Diencephalon (tissue), 1 donor: Measurements from ENCODE around the gene PCDHGB6. TPM values are rescaled to one million over a fixed set of nuclear protein-coding genes. Genes with fewer than 3 reads are reported as not detected.

Source experiments
- total RNA-seq: library from RNA; depleted of rRNA; stranded (reverse); fragments of >200 nt; gene quantifications from one replicate; pipeline ENCODE4 v1.2.3, GENCODE V29; 2014

The PCDHGB6 gene
- total RNA-seq, 1 donor from 2014 or later = 17.8 TPM

Other genes starting within 250 kb of the PCDHGB6 start
- 8.5 TPM for gene PCDHB7, start 235.4 kb upstream of the PCDHGB6 start, total RNA-seq
- 8.1 TPM for gene PCDHB8, start 230.2 kb upstream of the PCDHGB6 start, total RNA-seq
- gene PCDHB16, start 225.6 kb upstream of the PCDHGB6 start, total RNA-seq = 5.8 TPM
- 9.2 TPM for gene PCDHB9, start 220.9 kb upstream of the PCDHGB6 start, total RNA-seq
- gene PCDHB10, start 215.7 kb upstream of the PCDHGB6 start, total RNA-seq = 22.4 TPM
- 14.8 TPM for gene PCDHB11, start 208.4 kb upstream of the PCDHGB6 start, total RNA-seq
- 15.5 TPM for gene PCDHB12, start 199.3 kb upstream of the PCDHGB6 start, total RNA-seq
- gene PCDHB13, start 194.1 kb upstream of the PCDHGB6 start, total RNA-seq = 10.8 TPM
- gene PCDHB14, start 184.7 kb upstream of the PCDHGB6 start, total RNA-seq = 12.7 TPM
- gene PCDHB15, start 162.6 kb upstream of the PCDHGB6 start, total RNA-seq = 22.6 TPM
- gene SLC25A2, start 104.0 kb upstream of the PCDHGB6 start, total RNA-seq = 0.23 TPM
- 103 TPM for gene TAF7, start 87.2 kb upstream of the PCDHGB6 start, total RNA-seq
- gene PCDHGA1, start 77.5 kb upstream of the PCDHGB6 start, total RNA-seq = 4.2 TPM
- gene PCDHGA2, start 69.3 kb upstream of the PCDHGB6 start, total RNA-seq = 8.5 TPM
- gene PCDHGA3, start 64.2 kb upstream of the PCDHGB6 start, total RNA-seq = 7.2 TPM
- 10.4 TPM for gene PCDHGB1, start 57.9 kb upstream of the PCDHGB6 start, total RNA-seq
- 12.5 TPM for gene PCDHGA4, start 53.0 kb upstream of the PCDHGB6 start, total RNA-seq
- 7.6 TPM for gene PCDHGB2, start 48.0 kb upstream of the PCDHGB6 start, total RNA-seq
- gene PCDHGA5, start 43.9 kb upstream of the PCDHGB6 start, total RNA-seq = 7.2 TPM
- 9.2 TPM for gene PCDHGB3, start 37.8 kb upstream of the PCDHGB6 start, total RNA-seq
- gene PCDHGA6, start 34.1 kb upstream of the PCDHGB6 start, total RNA-seq = 11.3 TPM
- gene PCDHGA7, start 25.3 kb upstream of the PCDHGB6 start, total RNA-seq = 7.6 TPM
- gene PCDHGB4, start 20.3 kb upstream of the PCDHGB6 start, total RNA-seq = 14.8 TPM
- gene PCDHGA8, start 15.4 kb upstream of the PCDHGB6 start, total RNA-seq = 6.9 TPM
- 24.0 TPM for gene PCDHGB5, start 10.1 kb upstream of the PCDHGB6 start, total RNA-seq
- gene PCDHGA9, start 5.2 kb upstream of the PCDHGB6 start, total RNA-seq = 14.3 TPM
- 15.2 TPM for gene PCDHGA10, start 5.0 kb downstream of the PCDHGB6 start, total RNA-seq
- 18.2 TPM for gene PCDHGB7, start 9.7 kb downstream of the PCDHGB6 start, total RNA-seq
- 18.9 TPM for gene PCDHGA11, start 13.0 kb downstream of the PCDHGB6 start, total RNA-seq
- gene PCDHGA12, start 22.5 kb downstream of the PCDHGB6 start, total RNA-seq = 7.4 TPM
- 69.0 TPM for gene PCDHGC3, start 67.9 kb downstream of the PCDHGB6 start, total RNA-seq
- 91.6 TPM for gene PCDHGC4, start 77.0 kb downstream of the PCDHGB6 start, total RNA-seq
- gene PCDHGC5, start 81.1 kb downstream of the PCDHGB6 start, total RNA-seq = 9.5 TPM
- 26.1 TPM for gene DIAPH1, start 211.0 kb downstream of the PCDHGB6 start, total RNA-seq
- gene HDAC3, start 228.8 kb downstream of the PCDHGB6 start, total RNA-seq = 54.9 TPM
- 18.9 TPM for gene RELL2, start 229.0 kb downstream of the PCDHGB6 start, total RNA-seq
- gene FCHSD1, start 243.4 kb downstream of the PCDHGB6 start, total RNA-seq = 9.5 TPM